CD14-positive monocyte (primary cell): Measurements from ENCODE around the gene DBNDD1. TPM values are rescaled to one million over a fixed set of nuclear protein-coding genes. Genes with fewer than 3 reads are reported as not detected.

Experiments
- DNase-seq, 3 donors: peaks; one replicate each; pipeline ENCODE4 v3.0.0-alpha.2; 2011 to 2022
- H2AFZ ChIP-seq: 2 replicates; pipeline ENCODE4 v1.6.0; 2012; ENCODE audit warnings: mild to moderate bottlenecking, low read depth, low read length, inconsistent platforms; ENCODE audit not compliant: insufficient read depth, poor library complexity, severe bottlenecking
- H3K27ac ChIP-seq, 2 donors: 1 replicate in 1 of 2; 2 replicates in 1 of 2; pipeline ENCODE4 v1.5.1; 2012 to 2013; ENCODE audit warnings: low read length in 2 of 2, control low read depth in 1 of 2, inconsistent platforms in 1 of 2, low read depth in 1 of 2, mild to moderate bottlenecking in 1 of 2
- H3K27me3 ChIP-seq, 2 donors: one replicate each; pipeline versions ENCODE4 v1.6.0 to v1.6.1; 2011 to 2013; ENCODE audit warnings: low read length in 2 of 2; ENCODE audit not compliant: control insufficient read depth in 2 of 2, insufficient read depth in 2 of 2
- H3K36me3 ChIP-seq, 2 donors: replicated peaks in 1 of 2; 1 replicate in 1 of 2; 2 replicates in 1 of 2; pipeline versions ENCODE4 v1.5.1 to v1.6.1; 2012 to 2013; ENCODE audit warnings: low read length in 2 of 2, control low read depth in 1 of 2, inconsistent platforms in 1 of 2, mild to moderate bottlenecking in 1 of 2; ENCODE audit not compliant: insufficient read depth in 2 of 2, control insufficient read depth in 1 of 2
- H3K4me1 ChIP-seq, 2 donors: 1 replicate in 1 of 2; 2 replicates in 1 of 2; pipeline versions ENCODE4 v1.5.1 to v1.6.1; 2012 to 2013; ENCODE audit warnings: low read length in 2 of 2, control low read depth in 1 of 2, inconsistent platforms in 1 of 2, mild to moderate bottlenecking in 1 of 2, moderate library complexity in 1 of 2; ENCODE audit not compliant: insufficient read depth in 2 of 2, control insufficient read depth in 1 of 2
- H3K4me2 ChIP-seq: replicated peaks from 2 replicates; pipeline ENCODE3; 2012; ENCODE audit warnings: low read length, moderate library complexity, mild to moderate bottlenecking; ENCODE audit not compliant: poor library complexity, severe bottlenecking; ENCODE audit errors: extremely low read depth
- H3K4me3 ChIP-seq, 3 experiments: fragments of 200-600 bp in 1 of 3; sonication (generic) in 1 of 3; replicated peaks in 1 of 3; 1 replicate in 2 of 3; 2 replicates in 1 of 3; pipeline ENCODE4 v1.5.1; 2011 to 2013; ENCODE audit warnings: low read length in 3 of 3, mild to moderate bottlenecking in 3 of 3, control low read depth in 2 of 3, low read depth in 2 of 3, inconsistent platforms in 1 of 3, moderate library complexity in 1 of 3
- H3K79me2 ChIP-seq: 2 replicates; pipeline ENCODE4 v1.6.0; 2012; ENCODE audit warnings: mild to moderate bottlenecking, control low read depth, inconsistent platforms, low read length, moderate library complexity; ENCODE audit not compliant: insufficient read depth
- H3K9ac ChIP-seq: 2 replicates; pipeline ENCODE4 v1.6.0; 2017; ENCODE audit warnings: low read length, mild to moderate bottlenecking; ENCODE audit not compliant: insufficient read depth, poor library complexity, severe bottlenecking
- H3K9me3 ChIP-seq, 2 donors: replicated peaks in 1 of 2; 1 replicate in 1 of 2; 2 replicates in 1 of 2; pipeline versions ENCODE4 v1.5.1 to v1.6.1; 2012 to 2013; ENCODE audit warnings: low read length in 2 of 2, control low read depth in 1 of 2; ENCODE audit not compliant: control insufficient read depth in 1 of 2, insufficient read depth in 1 of 2
- H4K20me1 ChIP-seq: 2 replicates; pipeline ENCODE4 v1.6.0; 2012; ENCODE audit warnings: mild to moderate bottlenecking, low read length, control low read depth, moderate library complexity; ENCODE audit not compliant: insufficient read depth
- H3K27ac Mint-ChIP-seq, 7 donors: one replicate each; pipeline ENCODE4 v1.8.0; 2020; ENCODE audit warnings: mild to moderate bottlenecking in 7 of 7, mixed read lengths in 7 of 7, moderate library complexity in 6 of 7, inconsistent platforms in 2 of 7
- H3K27me3 Mint-ChIP-seq, 3 donors: one replicate each; pipeline ENCODE4 v1.8.0; 2021 to 2022; ENCODE audit warnings: low read depth in 3 of 3, mild to moderate bottlenecking in 3 of 3, mixed read lengths in 3 of 3, moderate library complexity in 3 of 3, inconsistent platforms in 1 of 3
- H3K36me3 Mint-ChIP-seq, 2 donors: one replicate each; pipeline ENCODE4 v1.8.0; 2020; ENCODE audit warnings: mixed read lengths in 2 of 2, inconsistent platforms in 1 of 2, mild to moderate bottlenecking in 1 of 2
- H3K4me1 Mint-ChIP-seq: one replicate; pipeline ENCODE4 v1.8.0; 2020; ENCODE audit warnings: mild to moderate bottlenecking, mixed read lengths
- H3K4me3 Mint-ChIP-seq, 2 donors: one replicate each; pipeline ENCODE4 v1.8.0; 2020; ENCODE audit warnings: mild to moderate bottlenecking in 2 of 2, mixed read lengths in 2 of 2, moderate library complexity in 1 of 2
- H3K9me3 Mint-ChIP-seq, 7 donors: one replicate each; pipeline ENCODE4 v1.8.0; 2020 to 2022; ENCODE audit warnings: mixed read lengths in 7 of 7, mild to moderate bottlenecking in 6 of 7, moderate library complexity in 6 of 7, inconsistent platforms in 2 of 7
- WGBS: methylation state at CpG from one replicate; pipeline ENCODE4 v1.1.5; 2013; ENCODE audit warnings: missing lambda C conversion rate; ENCODE audit not compliant: insufficient coverage; 5-methylcytosine and 5-hydroxymethylcytosine counted together
- intact Hi-C, 2 donors: fragments of 100-400 bp; cut with micrococcal nuclease; formaldehyde crosslinking; loops; one replicate each; pipeline versions ENCODE4 v1.15.0 to v1.15.1; 2023
- polyA plus RNA-seq, 3 donors: library from polyadenylated mRNA; depleted of rRNA in 1 of 3; unstranded in 2 of 3; stranded (reverse) in 1 of 3; fragments of 300-500 nt in 2 of 3; fragments of >200 nt in 1 of 3; fragmentation: Illumina TruSeq in 2 of 3; gene quantifications; 1 replicate in 2 of 3; 2 replicates in 1 of 3; pipeline ENCODE4 v1.2.3, GENCODE V29; 2012 to 2021
- TF ChIP-seq, protein P1 (sequence below): fragments of 200-600 bp; IDR thresholded peaks from one replicate; pipeline ENCODE4 v1.8.0; 2022; ENCODE audit warnings: antibody characterized with exemption, mild to moderate bottlenecking

DBNDD1 gene
- polyA plus RNA-seq, 3 donors = 0.07 TPM; not detected in 2

DNA sequence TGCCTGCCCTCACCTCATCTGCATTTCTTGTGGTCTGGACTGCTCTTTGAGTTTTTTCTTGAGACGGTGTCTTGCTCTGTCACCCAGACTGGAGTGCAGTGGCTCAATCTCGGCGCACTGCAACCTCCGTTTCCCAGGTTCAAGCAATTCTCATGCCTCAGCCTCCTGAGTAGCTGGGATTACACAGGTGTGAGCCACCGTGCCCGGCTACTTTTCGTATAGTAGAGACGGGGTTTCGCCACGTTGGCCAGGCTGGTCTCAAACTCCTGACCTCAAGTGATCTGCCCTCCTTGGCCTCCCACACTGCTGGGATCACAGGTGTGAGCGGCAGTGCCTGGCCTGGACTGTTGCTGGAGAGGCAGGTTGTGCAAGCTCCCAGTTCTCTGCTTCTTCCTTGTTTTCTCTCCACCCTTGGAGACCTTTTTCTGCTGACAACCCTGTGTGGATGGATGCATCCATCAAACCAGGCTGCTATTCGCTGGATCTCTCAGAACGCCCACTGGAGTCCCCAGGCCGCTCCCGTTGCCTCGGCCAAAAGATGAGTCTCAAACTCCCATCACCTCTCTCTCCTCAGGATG, 22.7 kb upstream of the DBNDD1 start:
- H3K27ac Mint-ChIP-seq = no peak overlapping the region
- H3K36me3 ChIP-seq = peaks cover 0 to 5% of the 10 kb centered on the region in 2 donors
- H2AFZ ChIP-seq = no peak overlapping the region

DNA sequence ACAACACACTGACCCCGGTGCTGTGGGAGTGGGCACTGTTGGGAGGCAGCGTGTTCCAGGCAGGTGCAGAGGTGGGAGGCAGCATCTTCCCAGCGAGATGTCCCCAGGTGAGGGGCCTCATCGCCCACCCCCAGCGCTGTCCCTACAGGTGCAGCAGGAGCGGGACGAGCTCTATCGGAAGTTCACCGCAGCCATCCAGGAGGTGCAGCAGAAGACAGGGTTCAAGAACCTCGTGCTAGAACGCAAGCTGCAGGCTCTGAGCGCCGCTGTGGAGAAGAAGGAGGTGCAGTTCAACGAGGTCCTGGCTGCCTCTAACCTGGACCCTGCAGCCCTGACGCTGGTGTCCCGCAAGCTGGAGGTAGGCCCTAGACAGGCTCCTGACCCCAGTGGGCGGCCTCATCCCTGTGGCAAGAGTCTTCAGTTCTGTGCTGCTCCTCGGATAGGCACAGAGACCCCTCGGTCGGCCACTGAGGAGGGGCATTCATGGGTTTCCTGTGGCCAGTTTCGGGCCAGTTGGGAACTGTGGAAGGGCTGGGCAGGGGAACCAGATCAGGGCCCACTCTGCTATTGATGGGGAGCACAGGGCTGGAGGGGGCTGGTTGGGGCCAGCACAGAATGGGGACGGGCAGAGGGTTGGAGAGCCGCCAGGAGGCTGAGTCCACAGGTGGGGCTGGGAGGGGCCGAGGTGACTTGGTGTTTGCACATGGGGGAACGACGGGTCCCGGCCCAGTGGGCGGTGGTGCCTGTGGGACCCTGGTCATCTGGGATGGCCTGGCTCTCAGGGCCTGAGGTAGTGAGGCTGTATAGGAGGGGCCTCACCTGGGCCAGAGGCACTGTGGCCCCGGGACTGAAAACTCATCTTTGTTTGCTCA, 21.1 kb upstream of the DBNDD1 start:
- intact Hi-C loops = no loop called here
- no peak overlapping the region for H3K27ac Mint-ChIP-seq
- Histone ChIP-seq H3K9me3 (no peaks in the 10 kb centered on the region), H3K79me2 (no peaks in the 10 kb centered on the region), H4K20me1 (no peaks in the 10 kb centered on the region), H3K4me1 (no peaks in the 10 kb centered on the region), H3K36me3 (peaks cover 0 to 5% of the 10 kb centered on the region in 2 donors), H2AFZ (no peak overlapping the region), H3K4me3 (no peak overlapping the region), H3K9ac (no peak overlapping the region), H3K27ac (no peak overlapping the region), H3K27me3 (no peaks in the 10 kb centered on the region), H3K4me2 (no peak overlapping the region)
- TF ChIP-seq, protein P1, sequence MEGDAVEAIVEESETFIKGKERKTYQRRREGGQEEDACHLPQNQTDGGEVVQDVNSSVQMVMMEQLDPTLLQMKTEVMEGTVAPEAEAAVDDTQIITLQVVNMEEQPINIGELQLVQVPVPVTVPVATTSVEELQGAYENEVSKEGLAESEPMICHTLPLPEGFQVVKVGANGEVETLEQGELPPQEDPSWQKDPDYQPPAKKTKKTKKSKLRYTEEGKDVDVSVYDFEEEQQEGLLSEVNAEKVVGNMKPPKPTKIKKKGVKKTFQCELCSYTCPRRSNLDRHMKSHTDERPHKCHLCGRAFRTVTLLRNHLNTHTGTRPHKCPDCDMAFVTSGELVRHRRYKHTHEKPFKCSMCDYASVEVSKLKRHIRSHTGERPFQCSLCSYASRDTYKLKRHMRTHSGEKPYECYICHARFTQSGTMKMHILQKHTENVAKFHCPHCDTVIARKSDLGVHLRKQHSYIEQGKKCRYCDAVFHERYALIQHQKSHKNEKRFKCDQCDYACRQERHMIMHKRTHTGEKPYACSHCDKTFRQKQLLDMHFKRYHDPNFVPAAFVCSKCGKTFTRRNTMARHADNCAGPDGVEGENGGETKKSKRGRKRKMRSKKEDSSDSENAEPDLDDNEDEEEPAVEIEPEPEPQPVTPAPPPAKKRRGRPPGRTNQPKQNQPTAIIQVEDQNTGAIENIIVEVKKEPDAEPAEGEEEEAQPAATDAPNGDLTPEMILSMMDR = no peak
- H3K4me1 Mint-ChIP-seq = no peaks in the 10 kb centered on the region
- 96% methylated on average over 29 of the region's 29 CpGs for WGBS
- DNase-seq = no peak
- H3K27me3 Mint-ChIP-seq = peaks cover 0 to 6% (median 6%) of the 10 kb centered on the region in 3 donors
- H3K4me3 Mint-ChIP-seq = no peak overlapping the region
- H3K9me3 Mint-ChIP-seq = peaks cover 0 to 3% (median 0%) of the 10 kb centered on the region in 7 donors
- H3K36me3 Mint-ChIP-seq = peaks cover 11 to 12% of the 10 kb centered on the region in 2 donors

More for the DNA sequence above, 22.7 kb upstream of the DBNDD1 start:
- H3K4me2 ChIP-seq = no peak overlapping the region
- H3K4me1 Mint-ChIP-seq = peaks cover 6% of the 10 kb centered on the region
- peaks cover 9 to 12% of the 10 kb centered on the region in 2 donors for H3K27me3 ChIP-seq
- DNase-seq = no peak
- H3K9me3 Mint-ChIP-seq = peaks cover 0 to 3% (median 0%) of the 10 kb centered on the region in 7 donors
- intact Hi-C loops = no loop called here
- H3K27ac ChIP-seq = no peak overlapping the region
- no peaks in the 10 kb centered on the region for H4K20me1 ChIP-seq
- peaks cover 4 to 10% of the 10 kb centered on the region in 2 donors for H3K36me3 Mint-ChIP-seq
- H3K4me3 Mint-ChIP-seq = no peak overlapping the region
- TF ChIP-seq, protein P1 = no peak
- H3K27me3 Mint-ChIP-seq = peaks cover 8 to 21% (median 17%) of the 10 kb centered on the region in 3 donors
- H3K9me3 ChIP-seq = no peaks in the 10 kb centered on the region
- 97% methylated on average over 16 of the region's 16 CpGs for WGBS
- peaks cover 5 to 6% of the 10 kb centered on the region in 2 donors for H3K4me1 ChIP-seq
- H3K4me3 ChIP-seq = no peak overlapping the region
- no peak overlapping the region for H3K9ac ChIP-seq
- H3K79me2 ChIP-seq = no peaks in the 10 kb centered on the region
